GM19328 (cell line): Measurements from ENCODE around the gene METTL25.

Source experiments
- ATAC-seq: cut with Tn5 transposase; IDR thresholded peaks from one replicate; pipeline ENCODE4 v1.9.1; 2021; ENCODE audit warnings: mild to moderate bottlenecking, moderate library complexity; ENCODE audit not compliant: unreplicated experiment

METTL25 gene

DNA sequence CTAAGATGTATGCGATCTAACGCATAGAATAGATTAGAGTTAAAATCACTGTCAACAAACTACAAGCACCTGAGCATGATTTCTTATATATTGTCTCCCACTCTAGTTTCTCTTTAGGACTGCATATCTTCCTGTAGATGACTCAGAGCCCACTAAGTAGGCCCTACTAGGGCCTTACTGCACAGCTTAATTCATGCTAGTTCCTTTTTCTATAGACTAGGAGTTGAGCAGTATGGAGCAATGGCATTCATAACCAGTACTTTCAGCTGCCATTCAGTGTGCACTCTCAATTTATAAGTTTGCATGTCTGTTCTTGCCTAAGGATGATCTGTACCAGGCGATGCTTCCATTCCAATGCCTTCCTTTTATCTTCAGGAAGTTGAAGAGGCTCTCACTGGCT is 103.5 kb downstream of the METTL25 start:
- no peak for ATAC-seq

DNA sequence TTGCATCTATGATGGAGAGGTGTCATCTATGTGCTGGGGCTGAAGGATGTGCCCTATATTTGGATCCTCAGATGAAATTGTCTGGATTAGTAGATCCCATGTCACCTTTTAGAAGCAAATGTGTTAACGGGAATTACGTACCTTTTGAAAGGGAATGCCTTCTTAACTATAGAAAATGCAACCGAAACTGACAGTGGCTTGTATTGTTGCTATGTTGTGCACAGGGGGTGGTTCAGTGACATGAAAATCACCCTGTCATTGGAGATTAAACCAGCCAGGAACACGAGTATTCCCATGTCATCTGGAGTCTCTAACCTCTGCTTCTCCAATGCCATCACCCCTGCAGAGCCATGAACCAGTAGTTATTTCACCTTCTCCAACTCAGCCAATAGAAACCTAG is 110.2 kb downstream of the METTL25 start:
- ATAC-seq = no peak

DNA sequence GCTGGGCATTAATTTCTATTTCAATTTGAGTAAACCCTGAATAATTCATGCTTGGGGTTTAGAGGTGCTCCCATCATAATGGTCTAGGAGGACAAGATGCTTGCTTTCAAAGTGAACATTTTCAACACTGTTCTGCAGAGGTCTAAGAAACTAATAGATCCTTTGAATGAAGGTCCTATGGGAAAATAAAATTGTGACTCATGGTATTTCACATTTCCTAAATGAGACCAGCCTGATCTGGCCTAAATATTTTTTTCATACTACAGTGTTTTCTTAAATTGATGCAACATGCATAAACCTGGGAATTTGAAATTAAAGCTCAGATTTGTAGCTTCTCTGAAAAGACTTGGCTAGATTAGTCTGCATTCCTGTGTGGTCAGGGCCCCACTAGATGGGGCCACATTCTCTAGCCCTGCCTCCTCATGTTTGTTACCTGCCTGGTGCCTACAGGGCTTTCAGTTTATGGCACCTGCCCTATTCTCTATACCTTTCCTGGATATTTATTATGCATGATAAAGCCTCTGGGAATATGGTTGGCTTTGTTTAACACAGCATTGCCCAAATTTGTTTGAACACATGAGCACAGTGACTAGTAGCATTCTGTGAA is 112.7 kb downstream of the METTL25 start:
- no peak for ATAC-seq

- no peak for ATAC-seq
These were observed 114.9 kb downstream of the METTL25 start for GRCh38 chr12:82473111-82473754.

GRCh38 chr12:82474181-82474797 is 116.0 kb downstream of the METTL25 start:
- peak; percentile 74 for ATAC-seq

GRCh38 chr12:82474798-82475184 is 116.5 kb downstream of the METTL25 start:
- ATAC-seq = peak; percentile 13

GRCh38 chr12:82475211-82475610 is 116.9 kb downstream of the METTL25 start:
- ATAC-seq = no peak

DNA sequence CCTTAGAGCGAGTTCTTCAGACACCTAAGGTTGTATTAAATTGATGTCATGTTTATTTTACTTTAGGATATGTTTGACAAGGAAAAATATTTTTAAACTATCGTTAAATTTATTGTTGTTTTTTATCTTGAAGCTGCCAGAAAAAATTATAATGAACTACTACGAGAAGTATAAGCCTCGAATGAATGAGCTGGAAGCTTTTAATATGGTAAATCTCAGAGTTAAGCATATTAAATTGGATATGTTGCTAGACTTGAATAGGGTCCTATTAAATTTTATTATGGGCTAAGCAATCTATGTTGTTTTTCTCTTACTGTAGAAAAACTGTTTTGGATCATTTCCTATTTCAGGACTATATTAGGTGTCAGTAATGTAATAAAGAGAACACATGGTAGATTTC is 118.2 kb downstream of the METTL25 start:
- no peak for ATAC-seq

GRCh38 chr12:82479511-82479910 is 121.2 kb downstream of the METTL25 start:
- no peak for ATAC-seq

DNA sequence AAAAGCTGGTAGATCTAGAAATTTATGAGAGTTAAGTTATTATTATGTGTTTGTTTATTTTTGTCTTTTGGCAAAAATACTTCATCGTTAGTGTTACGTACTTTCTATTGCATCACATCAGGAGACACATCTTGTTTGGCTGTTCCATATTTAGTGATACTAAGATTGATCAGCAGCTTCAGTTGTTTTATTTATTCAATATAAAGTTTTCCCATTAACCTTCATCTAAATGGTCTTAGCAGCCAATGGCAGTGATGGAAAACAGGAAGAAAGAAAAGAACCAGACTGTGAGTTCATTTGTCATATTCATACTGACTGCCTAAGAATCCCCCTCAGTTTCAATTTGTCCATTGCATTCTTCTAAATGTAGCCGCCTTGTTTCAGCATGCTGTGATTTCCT is 122.3 kb downstream of the METTL25 start:
- ATAC-seq = no peak

- no peak for ATAC-seq
These were observed 123.6 kb downstream of the METTL25 start for GRCh38 chr12:82481954-82482353.

DNA sequence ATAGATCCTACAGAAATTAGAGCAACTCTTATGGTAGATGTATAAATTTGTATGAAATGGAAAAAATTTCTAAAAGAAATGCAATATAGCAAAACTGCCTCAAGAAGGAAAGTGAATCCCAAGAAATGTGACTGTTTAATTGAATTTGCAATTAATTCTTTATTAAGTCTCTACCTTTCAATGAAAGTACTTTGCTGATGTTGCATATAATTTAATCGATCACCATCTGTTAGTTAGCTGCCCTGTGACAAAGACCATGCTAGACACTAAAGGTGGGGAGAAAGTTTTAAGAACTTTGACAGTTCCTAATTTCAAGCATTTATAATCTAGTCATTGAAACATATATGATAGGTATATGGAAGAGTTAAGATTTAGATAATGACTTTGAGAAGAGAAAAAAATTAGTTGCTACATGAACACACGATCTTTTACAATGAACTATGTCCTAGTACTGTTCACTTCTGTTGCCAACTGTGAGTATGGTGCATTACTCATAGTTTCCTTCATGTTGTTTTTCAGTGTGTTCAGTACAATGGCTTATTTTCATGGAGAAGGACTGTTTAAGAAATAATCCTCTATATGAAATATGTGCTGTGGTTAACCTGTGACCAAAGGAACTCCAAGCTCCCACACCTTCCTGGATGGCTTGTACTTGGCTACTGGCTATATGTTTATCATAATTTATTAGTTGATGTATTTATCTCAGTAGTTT is 128.4 kb downstream of the METTL25 start:
- ATAC-seq = no peak

- ATAC-seq = no peak
These were observed 146.1 kb downstream of the METTL25 start for GRCh38 chr12:82504409-82504808.

GRCh38 chr12:82505150-82505549 is 146.8 kb downstream of the METTL25 start:
- no peak for ATAC-seq

DNA sequence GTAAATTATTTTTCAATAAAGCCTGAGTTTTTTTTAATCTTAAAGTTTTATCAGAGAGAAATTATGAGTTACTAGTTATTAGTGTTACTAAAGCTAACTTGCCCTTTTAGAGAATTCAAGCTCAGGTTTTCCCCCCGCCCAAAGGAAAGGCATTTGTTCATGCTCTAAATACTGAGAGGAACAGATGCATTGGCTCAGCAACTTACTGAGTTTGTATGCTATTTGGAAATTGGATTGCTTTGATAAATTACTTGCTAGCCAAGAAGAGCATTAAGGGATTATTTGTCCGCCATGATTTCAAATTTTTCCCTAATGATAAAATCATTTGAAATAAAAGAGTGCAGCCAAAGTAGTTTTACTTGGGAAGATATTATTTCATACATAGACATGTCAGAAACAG is 149.4 kb downstream of the METTL25 start:
- ATAC-seq = no peak

DNA sequence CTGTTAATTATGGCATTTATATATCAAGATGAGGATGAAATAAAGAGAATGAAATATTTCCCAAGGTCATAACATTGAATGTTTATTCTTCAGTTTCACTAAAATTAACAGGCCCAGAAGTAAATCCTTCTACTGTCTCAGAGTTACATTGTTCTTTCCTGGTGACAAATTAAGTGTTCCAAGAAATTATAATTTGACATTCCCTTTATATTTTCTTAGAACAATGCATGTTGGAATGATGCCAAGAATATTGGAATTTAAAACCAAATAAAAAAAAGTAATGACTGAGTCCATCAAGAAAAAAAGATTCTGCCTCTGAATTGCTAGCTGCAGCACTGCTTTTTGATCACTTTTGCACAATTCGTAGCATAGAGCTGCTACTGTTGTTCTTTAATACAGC is 152.1 kb downstream of the METTL25 start:
- ATAC-seq = no peak

GRCh38 chr12:82514880-82515279 is 156.6 kb downstream of the METTL25 start:
- ATAC-seq = no peak

DNA sequence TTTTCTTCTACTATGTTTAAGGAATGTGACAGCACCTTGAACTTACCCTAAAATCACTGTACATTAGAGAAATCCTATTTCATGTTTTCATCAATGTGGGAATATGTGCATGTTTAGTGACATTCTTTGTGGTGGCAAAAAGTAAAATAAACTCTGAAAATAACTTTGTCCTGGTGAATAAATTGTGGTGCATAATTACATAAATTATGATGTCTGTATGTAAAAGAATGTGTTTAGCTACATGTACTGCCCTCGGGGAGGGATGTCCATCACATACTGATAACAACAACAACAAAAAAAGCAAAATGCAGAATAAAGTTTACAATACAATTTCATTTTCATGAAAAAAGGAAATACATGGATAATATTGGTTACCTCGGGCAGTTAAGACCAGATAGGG is 157.3 kb downstream of the METTL25 start:
- ATAC-seq = no peak

DNA sequence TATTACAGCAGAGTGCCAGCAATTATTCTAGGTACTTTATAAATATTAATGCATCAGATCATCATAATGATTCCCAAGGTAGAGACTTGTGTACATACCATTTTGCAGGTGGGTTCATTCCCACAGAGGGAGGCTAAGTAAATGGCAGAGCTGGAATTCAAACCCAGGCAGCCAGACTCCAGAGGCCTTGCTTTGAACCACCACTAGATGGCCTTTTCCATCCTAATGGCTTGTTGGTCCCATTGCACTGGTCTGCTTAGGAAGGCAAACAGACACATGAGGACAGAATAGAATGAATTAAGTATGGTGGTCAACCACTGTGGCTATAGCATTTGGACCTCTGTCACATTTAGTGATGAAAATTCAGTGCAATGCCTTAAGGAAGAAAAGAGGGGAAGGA is 158.7 kb downstream of the METTL25 start:
- ATAC-seq = peak; percentile 82

DNA sequence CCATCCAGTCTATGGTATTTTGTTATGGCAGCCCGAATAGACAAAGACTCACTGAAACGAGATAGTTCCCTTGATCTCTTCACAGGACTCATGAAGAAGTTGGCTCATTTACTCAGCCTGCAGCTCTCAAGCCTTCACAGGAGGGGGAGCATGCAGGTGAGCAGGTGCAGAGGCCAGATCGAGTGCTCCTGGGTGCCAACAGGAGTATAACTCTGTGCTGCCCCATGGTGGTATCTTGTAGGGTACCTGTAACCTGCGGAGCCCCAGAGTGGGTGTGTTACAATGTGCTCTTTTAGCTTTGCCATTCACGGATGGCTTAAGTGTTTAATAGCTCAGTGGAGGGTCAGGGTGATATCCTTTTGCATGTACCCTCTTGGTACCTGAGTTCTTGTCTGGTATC is 159.5 kb downstream of the METTL25 start:
- no peak for ATAC-seq

GRCh38 chr12:82519510-82519909 is 161.2 kb downstream of the METTL25 start:
- ATAC-seq = no peak

DNA sequence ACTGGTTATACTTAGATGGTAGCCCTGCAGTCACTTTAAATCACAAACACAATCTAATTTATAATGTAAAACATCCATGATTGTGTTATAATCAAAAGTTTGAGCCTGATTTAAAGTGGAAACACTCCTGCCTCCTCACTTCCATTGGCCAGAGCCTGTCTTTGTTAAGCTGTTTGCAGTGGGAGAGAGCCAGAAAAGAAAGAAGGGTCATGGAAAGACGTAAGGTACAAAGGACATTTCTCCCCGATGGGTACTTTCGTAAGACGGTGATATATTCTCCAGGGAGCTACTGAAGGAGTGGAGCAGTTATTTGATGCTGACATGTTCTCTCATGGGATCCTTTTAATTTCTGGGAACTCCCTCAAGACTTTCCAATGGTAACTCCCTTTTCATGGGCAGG is 164.0 kb downstream of the METTL25 start:
- no peak for ATAC-seq
